Lower leg skin (tissue), 4 donors: ENCODE data around the gene POLR2L. TPM values are rescaled to one million over a fixed set of nuclear protein-coding genes. Genes with fewer than 3 reads are reported as not detected.

ENCODE experiments used
- DNase-seq, 2 donors: peaks; one replicate each; pipeline ENCODE4 v3.0.0-alpha.2; 2019; ENCODE audit warnings: low spot score in 2 of 2
- H3K4me3 ChIP-seq: fragments of 200-600 bp; sonication (generic); 2 replicates; pipeline ENCODE4 v1.5.1; 2017; ENCODE audit warnings: mild to moderate bottlenecking, low read depth; ENCODE audit not compliant: poor library complexity, severe bottlenecking
- CTCF ChIP-seq, 3 donors: fragments of 450-650 bp; IDR thresholded peaks; one replicate each; pipeline ENCODE4 v1.5.1; 2016; ENCODE audit warnings: antibody characterized with exemption in 3 of 3, mild to moderate bottlenecking in 3 of 3, moderate library complexity in 2 of 3
- POLR2A ChIP-seq, 2 donors: fragments of 450-650 bp; IDR thresholded peaks; one replicate each; pipeline ENCODE4 v1.6.1; 2016 to 2017; ENCODE audit warnings: antibody characterized with exemption in 2 of 2, mild to moderate bottlenecking in 1 of 2, moderate library complexity in 1 of 2
- WGBS, 2 donors: methylation state at CpG; one replicate each; pipeline ENCODE4 v1.1.5; 2018; 5-methylcytosine and 5-hydroxymethylcytosine counted together
- intact Hi-C: fragments of 100-400 bp; cut with DNase I; formaldehyde crosslinking; loops from one replicate; pipeline ENCODE4 v1.15.0; 2023; ENCODE audit warnings: low total_unique reads
- total RNA-seq, 4 donors: library from RNA; depleted of rRNA; stranded (reverse); fragments of >200 nt; gene quantifications; one replicate each; pipeline ENCODE4 v1.1.0, GENCODE V29; 2016

Gene POLR2L
- total RNA-seq, 4 donors from 2014 or later: 39.1 to 61.2 (median 51.4) TPM

GRCh38 chr11:800473-800872, 41.9 kb downstream of the POLR2L start:
- no peak for DNase-seq
- no peak overlapping the region for H3K4me3 ChIP-seq
- 91 to 96% methylated on average over 24 to 30 of the region's 30 CpGs for WGBS, 2 donors

GRCh38 chr11:799641-800316, 42.5 kb downstream of the POLR2L start:
- WGBS, 2 donors: 93 to 95% methylated on average over 16 to 19 of the region's 32 CpGs
- DNase-seq: no peak
- intact Hi-C loops: no loop called here
- TF ChIP-seq CTCF (IDR thresholded peaks at IDR 0.05): no peak
- no peak for TF ChIP-seq POLR2A (IDR thresholded peaks at IDR 0.05)
- H3K4me3 ChIP-seq: no peak overlapping the region

More at GRCh38 chr11:800473-800872, 41.9 kb downstream of the POLR2L start:
- TF ChIP-seq CTCF (IDR thresholded peaks at IDR 0.05): no peak
- no peak for TF ChIP-seq POLR2A (IDR thresholded peaks at IDR 0.05)
- intact Hi-C loops: no loop called here

GRCh38 chr11:798093-798713, 44.1 kb downstream of the POLR2L start, which contains the start of gene SLC25A22:
SLC25A22 (minus strand) TSS chr11:798281; CDS start chr11:795006, 3,275 bp downstream.
- H3K4me3 ChIP-seq: peak within 1 kb of the TSS; percentile 43
- DNase-seq: peak in 1 of 2 donors; percentile 93
- TF ChIP-seq CTCF (IDR thresholded peaks at IDR 0.05) (no peak), POLR2A (IDR thresholded peaks at IDR 0.05) (no peak)
- 9 to 24% methylated on average over 4 to 25 of the region's 69 CpGs for WGBS, 2 donors
- intact Hi-C loops: no loop called here

- DNase-seq: peak in 1 of 2 donors; percentile 93
- 0% methylated on average over 21 to 33 of the region's 57 CpGs for WGBS, 2 donors
- H3K4me3 ChIP-seq: peak overlapping the region; percentile 43
- TF ChIP-seq POLR2A (IDR thresholded peaks at IDR 0.05) (no peak), CTCF (IDR thresholded peaks at IDR 0.05) (no peak)
- intact Hi-C loops: no loop called here
These were observed 44.8 kb downstream of the POLR2L start for GRCh38 chr11:797296-798092.

GRCh38 chr11:796565-797295, 45.6 kb downstream of the POLR2L start:
- H3K4me3 ChIP-seq: peak overlapping the region; percentile 43
- TF ChIP-seq CTCF (IDR thresholded peaks at IDR 0.05) (no peak), POLR2A (IDR thresholded peaks at IDR 0.05) (no peak)
- DNase-seq: no peak
- 7 to 15% methylated on average over 13 to 15 of the region's 18 CpGs for WGBS, 2 donors
- intact Hi-C loops: no loop called here
